H1 (cell line): ENCODE data around the gene SLC1A5.
A peak's percentile ranks its signal among the peaks of the same experiment; 100 is the strongest.

Source experiments
- CHD2 ChIP-seq: IDR thresholded peaks from 2 replicates; pipeline ENCODE4 v1.6.1; 2012; ENCODE audit warnings: low read length, improper control_type of control experiment
- FOSL1 ChIP-seq: IDR thresholded peaks from 2 replicates; pipeline ENCODE4 v1.6.1; 2011; ENCODE audit warnings: mild to moderate bottlenecking, low read depth, low read length, moderate library complexity; ENCODE audit not compliant: insufficient read depth
- GTF2F1 ChIP-seq: IDR thresholded peaks from 2 replicates; pipeline ENCODE4 v1.6.1; 2012; ENCODE audit warnings: low read depth, low read length, improper control_type of control experiment, borderline replicate concordance
- POLR2A ChIP-seq, 2 experiments: IDR thresholded peaks; 1 replicate in 1 of 2; 2 replicates in 1 of 2; pipeline ENCODE4 v1.6.1; 2011; ENCODE audit warnings: low read depth in 2 of 2, low read length in 2 of 2, mild to moderate bottlenecking in 2 of 2; ENCODE audit errors: control extremely low read depth in 1 of 2
- POLR2AphosphoS5 ChIP-seq: IDR thresholded peaks from 2 replicates; pipeline ENCODE4 v1.6.1; 2011; ENCODE audit warnings: low read depth, low read length
- SIX5 ChIP-seq: IDR thresholded peaks from 2 replicates; pipeline ENCODE4 v1.6.1; 2011; ENCODE audit warnings: mild to moderate bottlenecking, low read depth, low read length
- SP2 ChIP-seq: IDR thresholded peaks from 2 replicates; pipeline ENCODE4 v1.6.1; 2012; ENCODE audit warnings: mild to moderate bottlenecking, low read length, inconsistent platforms
- ZNF274 ChIP-seq: IDR thresholded peaks from 2 replicates; pipeline ENCODE4 v1.7.0; 2012; ENCODE audit warnings: low read length, borderline replicate concordance; ENCODE audit errors: extremely low read depth
- TF ChIP-seq, protein P1 (sequence below): IDR thresholded peaks from 2 replicates; pipeline ENCODE4 v1.6.1; 2012; ENCODE audit warnings: low read length, inconsistent platforms
- TF ChIP-seq, protein P2 (sequence below), 3 experiments: IDR thresholded peaks; 1 replicate in 2 of 3; 2 replicates in 1 of 3; pipeline versions ENCODE4 v1.5.1 to v1.6.1; 2011; ENCODE audit warnings: low read length in 3 of 3, mild to moderate bottlenecking in 3 of 3, inconsistent platforms in 2 of 3, low read depth in 1 of 3, moderate library complexity in 1 of 3; ENCODE audit not compliant: insufficient read depth in 1 of 3; ENCODE audit errors: control extremely low read depth in 1 of 3

DNA sequence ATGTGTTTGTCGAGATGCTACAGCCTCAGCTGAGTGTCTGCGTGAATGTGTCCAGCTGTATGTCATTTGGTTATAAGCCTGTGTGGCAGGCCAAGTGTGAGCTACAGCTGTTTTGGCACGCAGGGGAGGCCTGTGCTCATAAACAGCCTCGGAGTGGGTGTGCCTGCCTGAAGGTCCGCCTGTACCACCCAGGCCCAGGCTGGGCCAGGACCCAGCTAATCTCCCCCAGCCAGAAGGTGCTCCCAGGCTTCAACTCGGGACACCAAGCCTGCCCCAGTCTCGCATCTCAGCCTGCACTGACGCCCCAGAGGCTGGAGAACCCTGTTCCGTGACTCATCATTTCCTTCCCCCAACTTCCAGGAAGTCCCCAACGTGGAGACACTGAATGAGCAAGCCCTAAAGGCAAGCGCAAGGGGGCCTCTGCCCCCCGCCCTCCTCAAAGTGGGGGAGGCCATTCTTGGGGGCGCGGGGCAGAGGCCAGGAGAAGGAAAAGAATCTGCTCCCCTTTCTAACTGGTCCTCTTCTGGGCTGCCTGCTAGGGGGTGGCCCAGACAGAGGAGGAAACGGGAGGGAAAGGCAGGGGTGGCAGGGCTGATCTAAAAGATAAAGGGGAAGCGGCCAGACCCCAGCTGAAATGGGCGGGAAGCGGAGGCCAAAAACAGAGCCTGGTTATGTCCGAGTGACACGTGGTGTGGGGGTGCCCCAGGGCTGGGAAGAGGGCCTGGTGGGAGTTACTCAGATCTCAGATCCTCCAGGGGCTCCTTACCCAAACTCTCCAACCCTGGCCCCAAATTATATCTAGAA is 2.0 kb downstream of the SLC1A5 start:
- TF ChIP-seq, protein P1, sequence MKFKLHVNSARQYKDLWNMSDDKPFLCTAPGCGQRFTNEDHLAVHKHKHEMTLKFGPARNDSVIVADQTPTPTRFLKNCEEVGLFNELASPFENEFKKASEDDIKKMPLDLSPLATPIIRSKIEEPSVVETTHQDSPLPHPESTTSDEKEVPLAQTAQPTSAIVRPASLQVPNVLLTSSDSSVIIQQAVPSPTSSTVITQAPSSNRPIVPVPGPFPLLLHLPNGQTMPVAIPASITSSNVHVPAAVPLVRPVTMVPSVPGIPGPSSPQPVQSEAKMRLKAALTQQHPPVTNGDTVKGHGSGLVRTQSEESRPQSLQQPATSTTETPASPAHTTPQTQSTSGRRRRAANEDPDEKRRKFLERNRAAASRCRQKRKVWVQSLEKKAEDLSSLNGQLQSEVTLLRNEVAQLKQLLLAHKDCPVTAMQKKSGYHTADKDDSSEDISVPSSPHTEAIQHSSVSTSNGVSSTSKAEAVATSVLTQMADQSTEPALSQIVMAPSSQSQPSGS = no peak
- TF ChIP-seq, protein P2, sequence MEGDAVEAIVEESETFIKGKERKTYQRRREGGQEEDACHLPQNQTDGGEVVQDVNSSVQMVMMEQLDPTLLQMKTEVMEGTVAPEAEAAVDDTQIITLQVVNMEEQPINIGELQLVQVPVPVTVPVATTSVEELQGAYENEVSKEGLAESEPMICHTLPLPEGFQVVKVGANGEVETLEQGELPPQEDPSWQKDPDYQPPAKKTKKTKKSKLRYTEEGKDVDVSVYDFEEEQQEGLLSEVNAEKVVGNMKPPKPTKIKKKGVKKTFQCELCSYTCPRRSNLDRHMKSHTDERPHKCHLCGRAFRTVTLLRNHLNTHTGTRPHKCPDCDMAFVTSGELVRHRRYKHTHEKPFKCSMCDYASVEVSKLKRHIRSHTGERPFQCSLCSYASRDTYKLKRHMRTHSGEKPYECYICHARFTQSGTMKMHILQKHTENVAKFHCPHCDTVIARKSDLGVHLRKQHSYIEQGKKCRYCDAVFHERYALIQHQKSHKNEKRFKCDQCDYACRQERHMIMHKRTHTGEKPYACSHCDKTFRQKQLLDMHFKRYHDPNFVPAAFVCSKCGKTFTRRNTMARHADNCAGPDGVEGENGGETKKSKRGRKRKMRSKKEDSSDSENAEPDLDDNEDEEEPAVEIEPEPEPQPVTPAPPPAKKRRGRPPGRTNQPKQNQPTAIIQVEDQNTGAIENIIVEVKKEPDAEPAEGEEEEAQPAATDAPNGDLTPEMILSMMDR (IDR thresholded peaks at IDR 0.05; ENCODE audit: control extremely low read depth in 1 of 3, insufficient read depth in 1 of 3, low read depth in 1 of 3, low read length in 3 of 3) = no peak
- TF ChIP-seq SP2 = no peak
- no peak; a peak in 1 of 3 replicates for TF ChIP-seq POLR2A (IDR thresholded peaks at IDR 0.05; ENCODE audit: control extremely low read depth in 1 of 2, low read depth in 2 of 2, low read length in 2 of 2)
- peak; percentile 20 for TF ChIP-seq POLR2AphosphoS5
- TF ChIP-seq GTF2F1 = no peak
- TF ChIP-seq ZNF274 = no peak
- TF ChIP-seq FOSL1 = no peak
- TF ChIP-seq CHD2 = no peak
- TF ChIP-seq SIX5 = no peak
